Endothelial cell of umbilical vein (primary cell): ENCODE results near the gene PDLIM4. TPM values are rescaled to one million over a fixed set of nuclear protein-coding genes. Genes with fewer than 3 reads are reported as not detected.

Source experiments
- BruUV-seq: library from RNA; stranded (reverse); fragments of 400-500 nt; replicated peaks from 2 replicates; lab custom pipeline; 2021; lab: Mats Ljungman, UMichigan
- CTCF ChIA-PET: fragments of 300-600, 350-600 bp; sonication (Branson Sonifier 250); formaldehyde crosslinking; loops from one replicate; lab custom pipeline; 2021; ENCODE audit warnings: antibody characterized with exemption, inconsistent platforms; lab: Charles Lee
- POLR2A ChIA-PET: fragments of 300-600, 350-600 bp; sonication (Branson Sonifier 250); formaldehyde crosslinking; loops from one replicate; lab custom pipeline; 2021; ENCODE audit warnings: antibody characterized with exemption, inconsistent platforms; lab: Charles Lee
- DNase-seq: peaks from one replicate; pipeline ENCODE4 v3.0.0-alpha.2; 2011; ENCODE audit warnings: low read depth, low spot score
- FAIRE-seq: peaks from 2 replicates; lab custom pipeline; 2011; peaks lifted over from hg19 to GRCh38; lab: Jason Lieb, UNC
- H2AFZ ChIP-seq: 2 replicates; pipeline ENCODE4 v1.6.0; 2012; ENCODE audit warnings: low read depth, low read length, control low read depth, inconsistent platforms
- H3K27ac ChIP-seq: 2 replicates; pipeline ENCODE4 v1.5.1; 2011; ENCODE audit warnings: low read depth, mild to moderate bottlenecking, control low read depth, low read length, moderate library complexity; ENCODE audit not compliant: insufficient read depth
- H3K27me3 ChIP-seq, 2 experiments: 2 replicates each; pipeline versions ENCODE4 v1.6.0 to v1.6.1; 2011; ENCODE audit warnings: low read length in 2 of 2, mixed read lengths in 1 of 2; ENCODE audit not compliant: control insufficient read depth in 2 of 2, insufficient read depth in 2 of 2
- H3K36me3 ChIP-seq, 2 experiments: 2 replicates in 1 of 2; 3 replicates in 1 of 2; pipeline ENCODE4 v1.5.1; 2011; ENCODE audit warnings: low read length in 2 of 2, mild to moderate bottlenecking in 1 of 2, moderate library complexity in 1 of 2; ENCODE audit not compliant: control insufficient read depth in 2 of 2, insufficient read depth in 2 of 2; ENCODE audit errors: extremely low read depth in 1 of 2
- H3K4me1 ChIP-seq: 3 replicates; pipeline ENCODE4 v1.5.1; 2011; ENCODE audit warnings: mild to moderate bottlenecking, low read length; ENCODE audit not compliant: control insufficient read depth, insufficient read depth; ENCODE audit errors: extremely low read depth
- H3K4me2 ChIP-seq: 2 replicates; pipeline ENCODE4 v1.6.1; 2011; ENCODE audit warnings: low read length, control low read depth, mixed read lengths; ENCODE audit not compliant: insufficient read depth
- H3K4me3 ChIP-seq, 3 experiments: fragments of 200-600 bp in 1 of 3; sonication (generic), shearing (Covaris generic) in 1 of 3; replicated peaks in 1 of 3; 2 replicates each; pipeline ENCODE4 v1.5.1; 2011 to 2016; ENCODE audit warnings: control low read depth in 3 of 3, low read length in 3 of 3, mild to moderate bottlenecking in 2 of 3, inconsistent platforms in 1 of 3, low read depth in 1 of 3, moderate library complexity in 1 of 3; ENCODE audit not compliant: insufficient read depth in 1 of 3
- H3K79me2 ChIP-seq: 2 replicates; pipeline ENCODE4 v1.6.0; 2012; ENCODE audit warnings: low read length, inconsistent platforms; ENCODE audit not compliant: control insufficient read depth, insufficient read depth
- H3K9ac ChIP-seq: replicated peaks from 2 replicates; pipeline ENCODE3; 2011; ENCODE audit warnings: low read length, control low read depth; ENCODE audit not compliant: insufficient read depth; ENCODE audit errors: extremely low read depth
- H3K9me1 ChIP-seq: replicated peaks from 3 replicates; pipeline ENCODE4 v1.6.0; 2011; ENCODE audit warnings: mild to moderate bottlenecking, low read length; ENCODE audit not compliant: control insufficient read depth, insufficient read depth; ENCODE audit errors: extremely low read depth
- H3K9me3 ChIP-seq: replicated peaks from 2 replicates; pipeline ENCODE4 v1.5.1; 2012; ENCODE audit warnings: low read length, inconsistent platforms; ENCODE audit not compliant: control insufficient read depth, insufficient read depth
- H4K20me1 ChIP-seq: replicated peaks from 2 replicates; pipeline ENCODE3; 2011; ENCODE audit warnings: mild to moderate bottlenecking, low read length; ENCODE audit not compliant: control insufficient read depth, insufficient read depth; ENCODE audit errors: extremely low read depth
- CTCF ChIP-seq, 2 donors: IDR thresholded peaks; 1 replicate in 1 of 2; 2 replicates in 1 of 2; pipeline ENCODE4 v1.5.1; 2011; ENCODE audit warnings: low read length in 2 of 2, mild to moderate bottlenecking in 2 of 2, moderate library complexity in 2 of 2, control low read depth in 1 of 2, inconsistent platforms in 1 of 2, low read depth in 1 of 2; ENCODE audit not compliant: insufficient read depth in 1 of 2; ENCODE audit errors: extremely low read depth in 1 of 2
- EZH2 ChIP-seq: IDR thresholded peaks from 2 replicates; pipeline ENCODE4 v1.6.1; 2012; ENCODE audit warnings: borderline replicate concordance, low read depth, mild to moderate bottlenecking, moderate library complexity, low read length, inconsistent platforms; ENCODE audit not compliant: severe bottlenecking
- FOS ChIP-seq: IDR thresholded peaks from 2 replicates; pipeline ENCODE4 v1.6.1; 2011; ENCODE audit warnings: mild to moderate bottlenecking, low read length, moderate library complexity, borderline replicate concordance; ENCODE audit not compliant: insufficient read depth
- GATA2 ChIP-seq: IDR thresholded peaks from 2 replicates; pipeline ENCODE4 v1.7.0; 2011; ENCODE audit warnings: low read depth, mild to moderate bottlenecking, moderate library complexity, mixed read lengths, low read length; ENCODE audit not compliant: insufficient read length, insufficient read depth
- JUN ChIP-seq: IDR thresholded peaks from 2 replicates; pipeline ENCODE4 v1.6.1; 2011; ENCODE audit warnings: borderline replicate concordance, low read depth; ENCODE audit not compliant: insufficient read length, insufficient read depth
- MAX ChIP-seq: IDR thresholded peaks from 2 replicates; pipeline ENCODE4 v1.6.1; 2011; ENCODE audit not compliant: insufficient read depth, insufficient read length
- MYC ChIP-seq: IDR thresholded peaks from one replicate; pipeline ENCODE4 v1.6.1; 2011; ENCODE audit warnings: mild to moderate bottlenecking, low read depth, low read length
- POLR2A ChIP-seq: IDR thresholded peaks from 2 replicates; pipeline ENCODE4 v1.6.1; 2012; ENCODE audit warnings: low read depth, mild to moderate bottlenecking, control low read depth, low read length
- POLR2AphosphoS5 ChIP-seq: IDR thresholded peaks from 2 replicates; pipeline ENCODE4 v1.6.1; 2012; ENCODE audit warnings: low read depth, mild to moderate bottlenecking, control low read depth, low read length, moderate library complexity; ENCODE audit not compliant: insufficient read depth
- dilution Hi-C: fragments of 300-500 bp; cut with MboI; formaldehyde crosslinking; loops from one replicate; pipeline ENCODE4 v1.15.0; 2019; ENCODE audit warnings: low sequenced_read_pairs; ENCODE audit not compliant: extremely low pct_ligation_motif_present
- intact Hi-C: fragments of 100-400 bp; cut with micrococcal nuclease; formaldehyde crosslinking; loops from one replicate; pipeline ENCODE4 v1.10.0; 2022
- polyA plus RNA-seq, 4 experiments: library from polyadenylated mRNA; depleted of rRNA in 3 of 4; stranded (reverse) in 3 of 4; unstranded in 1 of 4; fragments of >200 nt; gene quantifications; 2 replicates each; pipeline versions ENCODE4 v1.2.1 to v1.2.3, GENCODE V29; 2011 to 2012; ENCODE audit warnings: missing spikeins in 1 of 4
- total RNA-seq: library from RNA; stranded (reverse); gene quantifications from 2 replicates; pipeline ENCODE4 v1.2.3, GENCODE V29; 2021

Gene PDLIM4
- total and polyA plus RNA-seq, 2 donors (not counting 3 experiments of a cell fraction or from before 2014, with no cell fraction given) = 65.7 to 112 TPM

- no peak overlapping the region for H3K9ac ChIP-seq
- no peaks in the 10 kb centered on the region for H3K27me3 ChIP-seq
- ChIA-PET POLR2A (no interaction called here), CTCF (interaction anchor here (1.3 kb wide), 1 partner anchor 17 kb away, joined by 3 read pairs; no protein-coding TSS in a partner anchor)
- BruUV-seq = no TSS peak
- H3K27ac ChIP-seq = no peak overlapping the region
- intact Hi-C loops = no loop called here
- H4K20me1 ChIP-seq = no peaks in the 10 kb centered on the region
- dilution Hi-C loops = no loop called here
- H2AFZ ChIP-seq = no peak overlapping the region
- no peak for FAIRE-seq
- TF ChIP-seq POLR2AphosphoS5 = no peak
- TF ChIP-seq MAX = no peak
- no peak for TF ChIP-seq POLR2A
- no peak for TF ChIP-seq FOS
- no peak for TF ChIP-seq MYC
- no peak for TF ChIP-seq CTCF (IDR thresholded peaks at IDR 0.05; ENCODE audit: extremely low read depth in 1 of 2, insufficient read depth in 1 of 2, low read depth in 1 of 2, low read length in 2 of 2)
- no peak for TF ChIP-seq JUN
- TF ChIP-seq GATA2 = no peak
- no peak for TF ChIP-seq EZH2
- H3K79me2 ChIP-seq = no peaks in the 10 kb centered on the region
- H3K4me1 ChIP-seq = no peaks in the 10 kb centered on the region
- no peak overlapping the region for H3K4me2 ChIP-seq
- no peaks in the 10 kb centered on the region for H3K9me1 ChIP-seq
- no peaks in the 10 kb centered on the region for H3K9me3 ChIP-seq
- no peak for DNase-seq
- H3K36me3 ChIP-seq = no peaks in the 10 kb centered on the region
- H3K4me3 ChIP-seq = no peak overlapping the region
Measured at GRCh38 chr5:132245593-132245992, 11.9 kb upstream of the PDLIM4 start.
